ENCODE data around the gene IST1.
A peak's percentile ranks its signal among the peaks of the same experiment; 100 is the strongest.

Gene IST1

DNA sequence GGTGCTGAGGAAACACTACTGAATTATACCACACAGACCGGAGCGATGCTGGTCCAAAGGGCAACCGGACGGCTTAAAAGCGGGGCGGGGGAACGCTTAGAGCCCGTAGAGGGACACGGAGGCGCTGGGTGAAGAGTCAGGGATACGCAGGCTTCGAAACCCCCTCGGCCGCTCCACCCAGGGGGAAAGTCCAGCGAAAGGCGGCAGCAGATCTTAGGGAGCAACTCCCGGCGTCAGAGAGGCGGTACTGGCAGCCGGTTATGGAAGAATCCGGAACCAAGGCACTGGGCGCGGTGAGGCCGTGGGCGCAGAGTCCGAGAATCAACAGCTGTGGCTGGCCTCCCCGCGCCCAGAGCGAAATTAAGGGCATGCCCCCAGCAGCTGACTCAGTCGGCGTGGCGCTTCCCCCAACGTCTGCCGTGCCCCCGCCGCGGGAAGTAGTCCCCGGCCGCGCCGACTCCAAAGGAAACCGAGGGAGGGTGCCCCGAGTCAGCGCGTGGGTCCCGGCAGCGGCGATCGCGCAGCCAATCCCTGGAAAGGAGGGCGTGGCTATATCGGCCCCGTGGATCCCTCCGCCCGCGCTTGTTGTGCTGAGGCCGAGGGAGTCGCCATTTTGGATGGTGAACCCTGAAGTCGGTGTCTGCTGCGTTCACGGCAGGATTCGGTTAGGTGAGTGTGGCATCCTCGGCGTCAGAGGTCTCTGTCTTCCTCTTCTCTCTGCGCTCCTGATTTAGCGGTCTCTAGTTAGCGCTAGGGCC is at the start of gene IST1:
IST1 (plus strand) TSS at position 611 of the 758 bp plus-strand sequence. CDS start 20,110 bp downstream, outside the sequence.
- no peak for TF ChIP-seq CTCF (IDR thresholded peaks at IDR 0.05; ENCODE audit: low read depth, low read length)
- peak within 1 kb of the TSS; percentile 98 for H3K4me3 ChIP-seq (ENCODE audit: low read depth, low read length)

DNA sequence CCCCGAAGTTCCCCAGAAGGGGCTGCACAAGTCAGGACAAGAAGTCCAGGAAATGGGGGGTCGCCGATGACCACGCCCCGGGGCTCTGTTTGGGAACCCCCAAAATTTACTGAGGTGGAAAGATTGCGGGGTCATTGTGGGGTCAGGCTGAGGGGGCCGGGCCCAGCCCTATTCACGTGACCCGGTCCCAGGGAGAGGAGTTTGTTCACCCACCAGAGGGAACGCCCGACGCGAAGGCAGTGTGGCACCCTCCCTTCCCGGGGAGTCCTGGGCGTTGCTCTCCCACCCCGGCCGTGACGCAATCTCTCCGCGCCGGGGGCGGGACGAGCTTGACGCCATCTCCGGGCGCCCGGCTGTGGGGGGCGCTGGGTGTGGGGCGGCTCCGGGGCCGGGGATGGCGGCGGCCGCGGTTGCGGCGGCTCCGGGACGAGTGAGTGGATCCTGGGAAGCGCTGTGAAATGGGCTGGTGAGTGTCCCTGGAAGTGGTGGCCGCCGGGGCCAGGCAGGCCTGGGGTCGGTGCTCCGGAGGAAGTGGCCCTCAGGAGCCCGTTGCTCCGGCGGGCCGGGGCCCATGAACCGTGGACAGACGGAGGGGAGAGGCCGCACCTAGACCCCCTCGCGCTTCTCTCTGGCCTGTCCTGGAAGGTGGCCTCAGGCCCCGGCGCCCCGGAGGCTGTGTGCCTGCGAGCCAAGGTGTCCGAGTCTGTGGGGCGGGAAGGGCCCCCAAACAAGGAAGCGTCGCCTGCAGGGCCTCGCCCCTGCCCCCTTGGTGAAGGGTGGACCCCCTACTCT is 49.5 kb upstream of the IST1 start, which contains the start of gene ATXN1L:
ATXN1L (plus strand) TSS at position 338 of the 792 bp plus-strand sequence. CDS start 3,765 bp downstream, outside the sequence.
- TF ChIP-seq CTCF (IDR thresholded peaks at IDR 0.05; ENCODE audit: low read depth, low read length) = no peak
- H3K4me3 ChIP-seq (ENCODE audit: low read depth, low read length) = peak within 1 kb of the TSS; percentile 99

- H3K4me3 ChIP-seq (ENCODE audit: low read depth, low read length) = peak overlapping the region; percentile 99
- no peak for TF ChIP-seq CTCF (IDR thresholded peaks at IDR 0.05; ENCODE audit: low read depth, low read length)
These were observed 48.9 kb upstream of the IST1 start for GRCh38 chr16:71846431-71846830.

DNA sequence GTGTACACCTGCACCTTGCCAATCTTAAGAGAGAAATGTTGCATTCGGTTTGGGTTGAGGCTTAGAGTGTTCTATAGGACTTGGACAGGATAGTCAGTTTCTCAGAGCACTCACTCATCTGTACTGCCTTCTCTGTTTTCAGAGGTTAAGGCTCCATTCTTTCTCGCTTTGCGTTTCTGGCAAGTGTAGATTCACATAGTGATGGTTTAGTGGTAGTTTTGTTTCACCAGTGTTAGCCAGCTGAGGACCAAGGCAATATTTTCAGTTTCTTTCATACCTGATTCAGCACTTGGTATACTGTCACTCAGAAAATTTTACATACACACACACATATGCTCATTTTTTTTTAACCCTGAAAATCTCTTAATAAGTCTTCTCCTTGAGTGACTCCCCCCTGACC is 48.2 kb upstream of the IST1 start:
- H3K4me3 ChIP-seq (ENCODE audit: low read depth, low read length) = peak overlapping the region; percentile 99

DNA sequence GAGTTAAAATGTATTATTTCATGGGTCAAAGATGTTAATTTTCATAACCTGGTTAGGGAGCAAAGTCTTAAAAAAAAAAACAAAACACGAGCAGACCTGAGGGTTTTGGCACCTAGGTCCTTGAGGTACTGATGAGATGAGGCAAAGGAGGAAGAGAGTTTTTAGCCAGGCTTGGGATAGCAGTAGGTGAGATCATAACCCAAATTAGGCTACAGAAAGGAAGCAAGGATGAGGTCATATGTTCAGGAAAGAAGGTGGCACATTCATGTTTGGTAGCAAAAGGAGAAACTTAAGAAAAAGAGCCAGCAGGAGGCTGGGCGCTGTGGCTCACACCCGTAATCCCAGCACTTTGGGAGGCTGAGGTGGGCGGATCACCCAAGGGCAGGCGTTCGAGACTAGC is 46.7 kb upstream of the IST1 start:
- no peak for TF ChIP-seq CTCF (IDR thresholded peaks at IDR 0.05; ENCODE audit: low read depth, low read length)
- H3K4me3 ChIP-seq (ENCODE audit: low read depth, low read length) = no peak overlapping the region

More for the DNA sequence above, 48.2 kb upstream of the IST1 start:
- no peak for TF ChIP-seq CTCF (IDR thresholded peaks at IDR 0.05; ENCODE audit: low read depth, low read length)

DNA sequence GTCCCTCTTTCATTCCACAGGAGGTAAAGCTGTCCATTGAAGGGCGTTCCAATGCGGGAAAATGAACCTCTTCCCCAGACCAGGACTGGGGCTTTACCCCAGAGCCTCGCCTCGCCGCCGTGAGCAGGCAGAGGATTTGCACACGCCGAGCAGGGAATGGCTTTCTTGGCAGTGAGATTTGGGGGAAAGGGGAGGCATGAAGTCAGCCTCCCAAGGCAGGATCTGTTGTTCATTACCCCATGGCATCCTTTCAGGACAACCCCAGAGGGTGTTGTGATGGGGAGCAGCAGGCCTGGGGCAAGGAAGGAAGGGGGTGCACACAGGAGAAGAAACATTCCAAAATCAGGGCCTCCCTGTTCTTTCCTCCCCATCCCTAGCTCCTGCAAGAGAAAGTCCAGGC is 43.6 kb upstream of the IST1 start:
- TF ChIP-seq CTCF (IDR thresholded peaks at IDR 0.05; ENCODE audit: low read depth, low read length) = no peak

GRCh38 chr16:71852158-71852557 is 43.2 kb upstream of the IST1 start:
- TF ChIP-seq CTCF (IDR thresholded peaks at IDR 0.05; ENCODE audit: low read depth, low read length) = no peak
- H3K4me3 ChIP-seq (ENCODE audit: low read depth, low read length) = no peak overlapping the region

More for the DNA sequence above, 43.6 kb upstream of the IST1 start:
- no peak overlapping the region for H3K4me3 ChIP-seq (ENCODE audit: low read depth, low read length)
